HG02623 (cell line): ENCODE measurements around the gene STOX2.

ENCODE experiments used
- ATAC-seq: cut with Tn5 transposase; IDR thresholded peaks from one replicate; pipeline ENCODE4 v1.9.1; 2021; ENCODE audit warnings: moderate library complexity; ENCODE audit not compliant: unreplicated experiment

STOX2 gene

GRCh38 chr4:183984566-183984965 is 79.5 kb downstream of the STOX2 start:
- ATAC-seq, result no peak

DNA sequence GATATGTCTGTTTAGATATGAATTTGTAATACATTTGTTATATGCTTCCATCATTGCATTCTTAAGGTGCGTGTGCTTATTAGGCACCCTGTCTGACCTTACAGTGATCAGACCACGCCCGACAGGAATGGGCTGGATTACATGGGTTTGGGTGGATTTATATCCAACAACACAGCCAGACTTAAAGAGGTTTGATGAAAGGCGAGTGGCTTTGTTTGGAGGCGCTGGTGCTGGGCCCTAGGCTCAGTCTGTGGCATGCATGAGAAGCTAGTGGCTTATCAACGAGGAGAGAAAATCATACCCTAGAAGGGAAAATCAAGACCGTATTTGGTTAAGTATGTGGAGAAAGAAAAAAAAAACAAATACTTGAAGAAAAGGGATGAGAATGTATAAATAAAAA is 80.7 kb downstream of the STOX2 start:
- no peak for ATAC-seq

DNA sequence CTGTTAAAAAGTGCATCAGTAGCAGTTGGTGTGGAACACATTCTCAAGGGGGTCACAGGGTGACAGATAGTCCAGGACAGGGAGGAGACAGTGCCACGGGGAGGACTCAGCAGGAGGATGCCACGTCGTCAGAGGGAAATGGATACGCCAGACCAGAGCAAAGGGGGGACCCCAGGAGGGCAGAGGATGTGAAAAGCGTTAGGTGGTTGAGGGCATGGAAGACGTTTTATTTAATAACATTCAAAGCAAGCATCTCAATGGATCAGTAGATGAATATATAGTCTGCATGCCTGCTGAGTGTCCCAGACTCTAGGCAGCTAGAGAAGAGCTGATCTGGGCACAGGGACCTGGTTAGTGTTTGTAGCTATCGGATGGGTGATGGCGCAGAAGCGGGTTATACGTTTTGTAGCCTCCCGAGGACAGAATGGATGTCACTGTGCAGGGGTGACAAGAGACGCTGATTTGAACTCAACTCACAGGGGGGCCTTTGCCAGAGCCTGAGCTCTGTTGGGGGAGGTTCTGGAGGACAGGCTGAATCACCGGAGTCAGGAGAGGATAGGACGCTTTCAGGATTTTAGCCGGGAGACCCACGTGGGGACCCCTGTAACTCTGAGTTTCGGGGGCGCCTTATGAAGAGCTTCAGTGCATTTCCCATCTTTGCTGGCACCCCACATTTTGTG is 81.3 kb downstream of the STOX2 start:
- no peak for ATAC-seq

GRCh38 chr4:183986971-183987946 is 82.2 kb downstream of the STOX2 start:
- no peak for ATAC-seq

DNA sequence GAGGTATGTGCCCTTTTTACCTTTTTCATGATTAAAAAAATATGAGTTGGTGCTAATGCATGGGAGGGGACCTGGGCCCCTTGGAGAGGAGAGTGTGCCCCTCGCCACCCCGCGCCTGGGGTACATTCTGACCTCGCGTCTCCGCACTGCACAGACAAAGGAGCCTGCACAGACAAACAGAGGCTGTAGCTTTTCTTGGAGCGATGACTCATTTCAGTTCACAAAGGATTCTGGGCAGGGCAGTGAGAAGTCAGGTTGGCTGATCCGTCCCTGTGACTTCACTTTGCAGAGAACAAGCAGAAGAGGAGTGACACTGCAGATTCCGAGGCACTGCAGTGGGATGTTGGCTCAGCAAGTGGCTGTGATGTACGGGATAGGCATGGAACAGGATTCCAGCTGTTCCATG is 82.9 kb downstream of the STOX2 start:
- no peak for ATAC-seq

- no peak for ATAC-seq
These were observed 83.8 kb downstream of the STOX2 start for GRCh38 chr4:183988874-183989273.

GRCh38 chr4:183989461-183989860 is 84.4 kb downstream of the STOX2 start:
- ATAC-seq, result no peak

- ATAC-seq, result no peak
These were observed 84.8 kb downstream of the STOX2 start for GRCh38 chr4:183989931-183990330.

DNA sequence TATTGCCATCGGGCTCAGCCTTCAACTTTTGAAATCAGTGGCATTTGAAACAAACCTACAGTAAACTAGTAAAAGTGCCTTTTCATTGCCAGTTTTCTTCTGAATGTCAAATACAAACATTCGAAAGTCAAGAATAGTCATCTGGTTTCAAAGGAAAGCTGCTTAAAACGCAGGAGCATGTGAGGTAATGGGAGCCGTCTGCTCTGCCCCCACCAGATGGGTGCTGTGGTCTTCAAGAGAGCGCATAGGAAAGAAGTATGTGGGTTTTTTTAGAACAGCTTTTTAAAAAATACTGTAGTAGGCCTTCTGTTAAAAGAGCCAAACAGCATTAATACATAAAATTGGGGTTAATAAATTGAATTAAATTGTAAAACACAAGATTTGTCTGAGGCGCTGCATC is 88.6 kb downstream of the STOX2 start:
- no peak for ATAC-seq

- ATAC-seq, result no peak
These were observed 90.5 kb downstream of the STOX2 start for GRCh38 chr4:183995570-183995969.

GRCh38 chr4:183996868-183997267 is 91.8 kb downstream of the STOX2 start:
- no peak for ATAC-seq

DNA sequence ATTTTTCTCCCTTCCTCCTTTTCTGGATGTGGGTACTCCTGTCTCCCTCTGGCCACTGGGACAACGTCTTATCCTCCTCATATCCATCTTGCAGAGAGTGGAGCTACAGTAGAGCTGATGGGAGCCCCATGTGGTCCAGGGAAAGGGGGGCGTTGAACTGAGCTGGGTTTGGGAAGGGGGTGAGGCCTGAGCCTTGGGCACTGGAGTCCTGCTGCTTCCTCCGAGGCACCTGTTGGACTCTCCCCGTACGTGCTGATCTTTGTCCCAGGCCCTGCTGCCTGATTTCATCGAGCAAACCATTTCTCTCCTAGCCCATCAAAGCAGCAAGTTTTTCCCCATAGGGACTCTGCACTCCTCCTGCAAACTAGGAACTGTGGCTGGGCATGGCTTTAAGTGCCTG is 94.3 kb downstream of the STOX2 start:
- no peak for ATAC-seq

GRCh38 chr4:184000457-184001396 is 95.6 kb downstream of the STOX2 start:
- no peak for ATAC-seq

GRCh38 chr4:184003433-184003832 is 98.3 kb downstream of the STOX2 start:
- no peak for ATAC-seq

DNA sequence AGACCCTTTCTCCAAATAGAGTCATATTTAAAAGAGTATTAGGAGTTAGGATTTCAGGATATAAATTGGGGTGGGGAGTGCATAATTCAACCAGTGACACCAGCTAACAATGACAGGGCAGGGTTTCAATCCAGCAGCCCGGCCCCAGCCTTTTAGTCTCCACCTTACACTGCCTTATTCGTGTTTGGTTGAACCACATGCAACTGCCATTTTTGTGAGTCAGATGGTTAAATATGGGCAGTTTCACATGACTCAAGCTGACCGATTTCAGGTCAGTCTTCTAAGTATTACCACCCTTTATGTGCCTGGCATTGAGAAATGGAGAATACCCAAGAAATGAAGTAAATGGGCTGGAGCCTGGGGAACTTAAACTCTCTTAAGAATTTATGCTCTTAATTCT is 102.8 kb downstream of the STOX2 start:
- no peak for ATAC-seq

GRCh38 chr4:184010696-184011095 is 105.6 kb downstream of the STOX2 start:
- no peak for ATAC-seq

DNA sequence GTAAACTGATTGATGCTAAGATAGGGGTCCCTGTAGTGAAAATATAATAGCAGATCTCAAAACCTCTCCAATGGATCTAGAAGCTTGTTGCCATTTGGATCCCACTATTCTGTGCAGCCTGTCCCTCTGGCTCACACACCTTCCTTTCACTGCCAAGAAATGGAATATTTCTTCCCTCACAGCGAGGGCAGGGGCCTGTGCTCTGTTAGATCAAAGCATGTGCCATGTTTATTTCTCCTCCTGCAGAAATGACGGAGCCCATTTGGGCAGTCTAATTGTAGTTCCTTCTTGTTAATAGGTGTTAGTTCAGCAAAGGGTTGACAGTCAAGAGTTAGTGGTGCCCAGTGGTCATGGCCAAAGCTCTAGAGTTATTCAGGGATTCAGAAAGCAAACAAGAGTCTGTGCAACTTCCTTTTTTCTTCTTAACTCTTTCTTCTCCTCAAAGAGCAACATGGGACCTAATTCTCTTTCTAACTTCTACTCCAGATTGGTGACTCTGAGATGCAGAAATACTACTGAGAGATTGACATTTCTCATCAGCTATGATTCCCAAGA is 106.8 kb downstream of the STOX2 start:
- ATAC-seq, result no peak

- ATAC-seq, result no peak
These were observed 107.8 kb downstream of the STOX2 start for GRCh38 chr4:184012937-184013336.

DNA sequence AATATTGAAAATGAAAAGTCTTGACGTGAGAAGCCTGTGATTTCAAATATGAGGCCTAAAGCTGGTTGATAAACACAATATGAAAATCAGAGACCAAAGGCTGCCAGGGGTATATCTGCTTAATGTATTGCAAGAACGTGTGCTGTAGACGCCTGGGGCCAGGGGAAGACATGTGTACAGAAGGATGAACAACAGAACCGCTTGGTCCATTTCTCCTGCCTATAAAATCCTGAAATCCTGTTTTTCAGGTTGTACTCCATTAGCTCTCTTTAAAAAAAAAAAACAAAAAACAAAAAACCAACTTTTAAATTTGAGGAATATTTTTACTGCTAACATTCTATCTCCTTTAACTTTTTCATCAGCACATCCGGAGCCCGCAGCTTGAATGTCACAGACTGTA is 109.2 kb downstream of the STOX2 start:
- ATAC-seq, result no peak

DNA sequence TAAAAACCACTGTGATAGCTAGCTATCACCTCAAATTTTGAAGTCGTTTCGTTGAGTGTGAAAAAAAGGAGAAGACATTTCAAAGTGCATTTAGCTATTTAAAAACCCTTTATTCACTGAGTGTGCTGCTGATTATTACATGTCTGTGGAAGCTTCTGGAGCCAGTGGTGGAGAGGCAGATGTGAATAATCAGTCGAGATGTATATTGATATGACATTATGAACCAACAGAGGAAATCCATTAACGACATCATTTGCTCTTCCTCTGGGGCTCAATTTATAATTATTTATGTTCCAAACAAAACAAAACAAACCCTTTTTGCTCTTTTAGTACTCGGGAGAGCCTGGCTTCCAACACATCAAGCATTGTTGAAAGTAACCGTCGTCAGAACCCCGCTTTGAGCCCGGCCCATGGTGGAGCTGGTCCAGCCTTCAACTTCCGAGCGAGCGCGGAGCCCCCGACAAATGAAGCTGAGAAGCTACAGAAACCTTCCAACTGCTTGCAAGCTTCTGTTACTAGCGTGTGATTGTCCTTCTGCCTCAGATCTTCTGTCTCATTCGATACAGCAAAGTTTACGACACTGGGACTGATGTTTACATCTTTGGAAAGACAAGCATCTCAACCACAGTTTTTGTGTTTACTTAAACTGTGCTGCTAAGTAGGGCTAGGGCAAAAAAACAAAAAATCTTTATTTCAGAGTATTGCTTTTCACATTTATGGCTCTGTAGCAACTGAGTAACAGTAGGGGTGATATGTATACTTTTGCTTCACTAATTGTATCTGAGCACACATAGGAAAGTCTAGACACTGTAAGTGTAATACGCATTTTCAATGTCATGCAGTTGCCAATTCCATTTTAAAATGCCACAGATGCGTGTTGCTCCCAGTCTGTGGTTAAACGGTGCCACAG is 111.9 kb downstream of the STOX2 start:
- ATAC-seq, result no peak
